ENCODE measurements around the gene FAM184A. TPM values are rescaled to one million over a fixed set of nuclear protein-coding genes. Genes with fewer than 3 reads are reported as not detected.
A peak's percentile ranks its signal among the peaks of the same experiment; 100 is the strongest.

FAM184A gene
- total RNA-seq, 2 experiments from 2014 or later = 3.2 to 4.8 TPM

- ChIA-PET POLR2A (interaction anchor here (1.0 to 2.7 kb wide), 3 partner anchors 39 to 226 kb away, joined by 3 to 9 read pairs (median 3); no protein-coding TSS in a partner anchor), CTCF (interaction anchor here (1.0 to 1.3 kb wide), 3 partner anchors 38 to 175 kb away, joined by 3 to 5 read pairs (median 4); no protein-coding TSS in a partner anchor)
- ATAC-seq = no peak
- Mint-ChIP-seq H3K4me1 (ENCODE audit: low read depth) (peaks cover 33% of the 10 kb centered on the region), H3K27ac (peak overlapping the region; percentile 94), H3K9me3 (peaks cover 8% of the 10 kb centered on the region), H3K4me3 (peak overlapping the region; percentile 88), H3K27me3 (no peaks in the 10 kb centered on the region), H3K36me3 (ENCODE audit: low read depth) (peaks cover 49% of the 10 kb centered on the region)
- TF ChIP-seq CTCF (IDR thresholded peaks at IDR 0.05) = no peak
- intact Hi-C loops (cut with micrococcal nuclease) = no loop called here
- no peak for DNase-seq
Measured at GRCh38 chr6:118935331-118935668, 143.2 kb downstream of the FAM184A start.

- no peak for TF ChIP-seq CTCF (IDR thresholded peaks at IDR 0.05)
- CTCF ChIA-PET = interaction anchor here (1.0 to 1.3 kb wide), 3 partner anchors 38 to 176 kb away, joined by 3 to 5 read pairs (median 4); no protein-coding TSS in a partner anchor
Measured at GRCh38 chr6:118934461-118935330, 143.8 kb downstream of the FAM184A start, which contains the start of gene MCM9. Gene MCM9 (minus strand): TSS chr6:118935159. CDS start chr6:118931723, 3,436 bp downstream.

GRCh38 chr6:118933855-118934460 lies 144.5 kb downstream of the FAM184A start:
- Mint-ChIP-seq H3K27me3 (no peaks in the 10 kb centered on the region), H3K27ac (peak overlapping the region; percentile 88), H3K4me1 (ENCODE audit: low read depth) (peaks cover 33% of the 10 kb centered on the region), H3K9me3 (peaks cover 8% of the 10 kb centered on the region), H3K36me3 (ENCODE audit: low read depth) (peaks cover 44% of the 10 kb centered on the region), H3K4me3 (peak overlapping the region; percentile 88)
- ChIA-PET POLR2A (interaction anchor here (0.7 to 2.7 kb wide), 7 partner anchors 10 to 125 kb away, joined by 3 to 9 read pairs (median 3); partner anchors contain the start of gene ASF1A), CTCF (interaction anchor here (1.0 to 1.3 kb wide), 3 partner anchors 37 to 177 kb away, joined by 3 to 5 read pairs (median 4); no protein-coding TSS in a partner anchor)
- intact Hi-C loops (cut with micrococcal nuclease) = no loop called here
- TF ChIP-seq CTCF (IDR thresholded peaks at IDR 0.05) = no peak
- ATAC-seq (no peak), DNase-seq (no peak)

More at GRCh38 chr6:118934461-118935330, 143.8 kb downstream of the FAM184A start, which contains the start of gene MCM9:
- Mint-ChIP-seq H3K4me3 (peak within 1 kb of the TSS; percentile 88), H3K27me3 (no peaks in the 10 kb centered on the region), H3K27ac (peak within 1 kb of the TSS; percentile 94), H3K36me3 (ENCODE audit: low read depth) (peaks cover 47% of the 10 kb centered on the region), H3K9me3 (peaks cover 8% of the 10 kb centered on the region), H3K4me1 (ENCODE audit: low read depth) (peaks cover 33% of the 10 kb centered on the region)
- ATAC-seq = peak; percentile 96
- peak; percentile 91 for DNase-seq
- intact Hi-C loops (cut with micrococcal nuclease) = no loop called here
- POLR2A ChIA-PET = interaction anchor here (0.7 to 2.7 kb wide), 7 partner anchors 11 to 226 kb away, joined by 3 to 9 read pairs (median 3); no protein-coding TSS in a partner anchor

- no peak overlapping the region for H3K4me3 Mint-ChIP-seq
- H3K36me3 Mint-ChIP-seq (ENCODE audit: low read depth) = peaks cover 43% of the 10 kb centered on the region
- CTCF ChIA-PET = interaction anchor here (0.6 to 0.9 kb wide), 2 partner anchors 32 to 197 kb away, joined by 3 read pairs; no protein-coding TSS in a partner anchor
- H3K27me3 Mint-ChIP-seq = no peaks in the 10 kb centered on the region
- no peak overlapping the region for H3K27ac Mint-ChIP-seq
- peaks cover 37% of the 10 kb centered on the region for H3K4me1 Mint-ChIP-seq (ENCODE audit: low read depth)
- H3K9me3 Mint-ChIP-seq = peaks cover 7% of the 10 kb centered on the region
- intact Hi-C loops (cut with micrococcal nuclease) = no loop called here
- ATAC-seq (no peak), DNase-seq (no peak)
- POLR2A ChIA-PET = interaction anchor here (0.6 kb wide), 1 partner anchor 529 kb away, joined by 3 read pairs; no protein-coding TSS in a partner anchor
- TF ChIP-seq CTCF (IDR thresholded peaks at IDR 0.05) = no peak
Measured at GRCh38 chr6:118932421-118932820, 146.0 kb downstream of the FAM184A start.

Data from activated CD8-positive, alpha-beta T cell treated with anti-CD3 and anti-CD28 coated beads for 36 hours (primary cell).